GM23338 (cell line): Measurements from ENCODE around the gene LATS1. TPM values are rescaled to one million over a fixed set of nuclear protein-coding genes. Genes with fewer than 3 reads are reported as not detected.

Experiments used
- ATAC-seq: fragments of 200-7000 bp; cut with Tn5 transposase; 3 replicates; pipeline ENCODE4 v1.9.1; 2020
- DNase-seq: peaks from one replicate; pipeline ENCODE4 v3.0.0-alpha.2; 2015; ENCODE audit warnings: low spot score
- H2AFZ ChIP-seq: fragments of 200-600 bp; sonication (generic); 2 replicates; pipeline ENCODE4 v1.8.0; 2016; ENCODE audit warnings: antibody characterized with exemption, mild to moderate bottlenecking, moderate library complexity
- H3F3A ChIP-seq: fragments of 200-600 bp; sonication (generic); replicated peaks from 2 replicates; pipeline ENCODE4 v1.8.0; 2017; ENCODE audit warnings: antibody characterized with exemption, mixed run types, low read depth
- H3K27ac ChIP-seq: fragments of 200-600 bp; sonication (generic); 2 replicates; pipeline ENCODE4 v1.6.1; 2016; ENCODE audit warnings: low read depth
- H3K27me3 ChIP-seq: fragments of 200-600 bp; sonication (generic); 2 replicates; pipeline ENCODE4 v1.8.0; 2016; ENCODE audit warnings: mild to moderate bottlenecking, mixed run types, moderate library complexity; ENCODE audit not compliant: insufficient read depth
- H3K36me3 ChIP-seq: fragments of 200-600 bp; sonication (generic); 2 replicates; pipeline ENCODE4 v1.8.0; 2016; ENCODE audit warnings: mild to moderate bottlenecking; ENCODE audit not compliant: insufficient read depth
- H3K4me1 ChIP-seq: fragments of 200-600 bp; sonication (generic); 2 replicates; pipeline ENCODE4 v1.8.0; 2016; ENCODE audit warnings: mild to moderate bottlenecking, moderate library complexity; ENCODE audit not compliant: insufficient read depth
- H3K4me2 ChIP-seq: fragments of 200-600 bp; sonication (generic); 2 replicates; pipeline ENCODE4 v1.7.1; 2017; ENCODE audit warnings: mixed run types
- H3K4me3 ChIP-seq: fragments of 200-600 bp; sonication (generic); 2 replicates; pipeline ENCODE4 v1.6.1; 2016; ENCODE audit warnings: mixed run types
- H3K79me2 ChIP-seq: fragments of 200-600 bp; sonication (generic); replicated peaks from 2 replicates; pipeline ENCODE4 v1.8.0; 2017; ENCODE audit warnings: mild to moderate bottlenecking; ENCODE audit not compliant: insufficient read depth
- H3K9me2 ChIP-seq: fragments of 200-600 bp; sonication (generic); 2 replicates; pipeline ENCODE4 v1.8.0; 2017; ENCODE audit not compliant: insufficient read depth
- H4K20me1 ChIP-seq: fragments of 200-600 bp; sonication (generic); replicated peaks from 2 replicates; pipeline ENCODE4 v1.8.0; 2017; ENCODE audit warnings: mild to moderate bottlenecking; ENCODE audit not compliant: insufficient read depth
- H3K27ac Mint-ChIP-seq: 2 replicates; pipeline ENCODE4 v1.8.0; 2020; ENCODE audit warnings: inconsistent platforms, mild to moderate bottlenecking, moderate library complexity, mixed read lengths
- H3K27me3 Mint-ChIP-seq: 3 replicates; pipeline ENCODE4 v1.8.0; 2022; ENCODE audit warnings: low read depth, mild to moderate bottlenecking, moderate library complexity, mixed read lengths, inconsistent platforms; ENCODE audit not compliant: insufficient read depth, poor library complexity
- H3K36me3 Mint-ChIP-seq: 3 replicates; pipeline ENCODE4 v1.8.0; 2021; ENCODE audit warnings: low read depth, mild to moderate bottlenecking, inconsistent platforms, moderate library complexity, mixed read lengths
- H3K4me1 Mint-ChIP-seq: 3 replicates; pipeline ENCODE4 v1.8.0; 2020; ENCODE audit warnings: mild to moderate bottlenecking, inconsistent platforms, mixed read lengths
- H3K4me3 Mint-ChIP-seq: 3 replicates; pipeline ENCODE4 v1.8.0; 2021; ENCODE audit warnings: moderate library complexity, mild to moderate bottlenecking, inconsistent platforms, mixed read lengths
- H3K9me3 Mint-ChIP-seq: 3 replicates; pipeline ENCODE4 v1.8.0; 2020; ENCODE audit warnings: moderate library complexity, mild to moderate bottlenecking, inconsistent platforms, mixed read lengths
- CREB1 ChIP-seq: fragments of 250-450 bp; sonication (Bioruptor Pico); IDR thresholded peaks from 2 replicates; pipeline ENCODE4 v1.5.0; 2020; ENCODE audit warnings: low read depth, mild to moderate bottlenecking, moderate library complexity
- EZH2phosphoT487 ChIP-seq: fragments of 200-600 bp; sonication (generic); IDR thresholded peaks from one replicate; pipeline ENCODE4 v1.8.1; 2018; ENCODE audit warnings: antibody characterized with exemption; ENCODE audit not compliant: unreplicated experiment
- NANOG ChIP-seq: IDR thresholded peaks from 2 replicates; pipeline ENCODE4 v1.6.1; 2016; ENCODE audit warnings: antibody characterized with exemption, borderline replicate concordance
- STAT1 ChIP-seq: IDR thresholded peaks from one replicate; pipeline ENCODE4 v1.6.1; 2016; ENCODE audit warnings: antibody characterized with exemption; ENCODE audit not compliant: unreplicated experiment
- ZNF114 ChIP-seq: fragments of 250-450 bp; sonication (Bioruptor Pico); IDR thresholded peaks from 2 replicates; pipeline ENCODE4 v1.5.0; 2020; ENCODE audit warnings: mild to moderate bottlenecking, moderate library complexity
- ZNF331 ChIP-seq: fragments of 250-450 bp; sonication (Bioruptor Pico); IDR thresholded peaks from 2 replicates; pipeline ENCODE4 v1.5.0; 2020; ENCODE audit warnings: low read depth, mild to moderate bottlenecking, moderate library complexity
- ZNF462 ChIP-seq: fragments of 250-450 bp; sonication (Bioruptor Pico); IDR thresholded peaks from 2 replicates; pipeline ENCODE4 v1.5.0; 2020; ENCODE audit warnings: mild to moderate bottlenecking, moderate library complexity
- polyA plus RNA-seq: library from polyadenylated mRNA; unstranded; fragments of >200 nt; fragmentation: Nextera tagmentation; extraction: Ambion mirVana; gene quantifications from 2 replicates; pipeline ENCODE4 v1.2.1, GENCODE V29; 2016
- total RNA-seq: library from RNA; depleted of rRNA; stranded (reverse); fragments of >200 nt; shearing (Covaris generic); gene quantifications from 2 replicates; pipeline ENCODE4 v1.2.3, GENCODE V29; 2014
- TF ChIP-seq, protein P1 (sequence below): IDR thresholded peaks from 2 replicates; pipeline ENCODE4 v1.6.1; 2016; ENCODE audit warnings: antibody characterized with exemption
- TF ChIP-seq, protein P2 (sequence below), 2 experiments: fragments of 200-600 bp in 1 of 2; sonication (generic) in 1 of 2; conservative IDR thresholded peaks; 2 replicates each; pipeline versions ENCODE4 v1.5.1 to v1.6.1; 2016 to 2017; ENCODE audit warnings: antibody characterized with exemption in 2 of 2, low read depth in 2 of 2, mild to moderate bottlenecking in 2 of 2, moderate library complexity in 1 of 2

LATS1 gene
- total and polyA plus RNA-seq, 2 experiments from 2014 or later, result 7.5 to 18.8 TPM

DNA sequence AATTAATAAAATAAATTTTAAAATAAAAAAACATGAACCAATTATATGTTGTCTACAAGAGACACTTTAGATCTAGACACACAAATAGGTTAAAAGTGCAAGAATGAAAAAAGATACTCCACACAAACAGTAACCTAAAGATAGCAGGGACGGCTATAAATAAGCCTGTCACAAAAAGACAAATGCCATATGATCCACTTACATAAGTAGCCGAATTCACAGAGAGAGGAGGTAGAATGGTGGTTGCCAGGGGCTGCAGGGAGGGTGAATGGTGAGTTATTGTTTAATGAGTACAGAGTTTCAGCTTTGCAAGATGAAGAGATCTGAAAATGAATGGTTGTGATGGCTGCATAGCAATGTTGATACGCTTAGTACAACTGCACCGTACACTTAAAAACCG lies 102.1 kb downstream of the LATS1 start (continued):
- TF ChIP-seq, protein P1, sequence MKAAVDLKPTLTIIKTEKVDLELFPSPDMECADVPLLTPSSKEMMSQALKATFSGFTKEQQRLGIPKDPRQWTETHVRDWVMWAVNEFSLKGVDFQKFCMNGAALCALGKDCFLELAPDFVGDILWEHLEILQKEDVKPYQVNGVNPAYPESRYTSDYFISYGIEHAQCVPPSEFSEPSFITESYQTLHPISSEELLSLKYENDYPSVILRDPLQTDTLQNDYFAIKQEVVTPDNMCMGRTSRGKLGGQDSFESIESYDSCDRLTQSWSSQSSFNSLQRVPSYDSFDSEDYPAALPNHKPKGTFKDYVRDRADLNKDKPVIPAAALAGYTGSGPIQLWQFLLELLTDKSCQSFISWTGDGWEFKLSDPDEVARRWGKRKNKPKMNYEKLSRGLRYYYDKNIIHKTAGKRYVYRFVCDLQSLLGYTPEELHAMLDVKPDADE, result no peak
- TF ChIP-seq STAT1 (no peak), ZNF462 (CRISPR knock-in tag) (no peak), NANOG (no peak), ZNF114 (no peak), ZNF331 (CRISPR knock-in tag) (no peak)

DNA sequence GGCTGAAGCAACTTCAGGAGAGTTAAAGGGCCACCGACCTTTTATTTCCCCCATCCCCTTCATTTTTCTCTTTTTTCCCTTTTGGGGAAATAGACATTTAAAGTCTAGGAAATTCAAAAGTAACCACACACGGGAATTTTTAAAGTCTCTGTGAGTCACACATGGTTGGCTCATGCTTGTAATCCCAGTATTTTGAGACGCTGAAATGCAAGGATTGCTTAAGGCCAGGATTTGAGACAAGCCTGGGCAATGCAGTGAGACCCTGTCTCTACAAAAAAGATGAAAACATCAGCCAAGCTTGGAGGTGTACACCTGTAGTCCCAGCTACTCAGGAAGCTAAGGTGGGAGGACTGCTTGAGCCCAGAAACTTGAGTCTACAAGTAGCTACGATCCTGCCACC lies 103.6 kb downstream of the LATS1 start:
- Histone ChIP-seq H3K27ac (no peak overlapping the region), H3K4me2 (no peak overlapping the region), H3K27me3 (no peaks in the 10 kb centered on the region), H2AFZ (no peak overlapping the region), H3K4me1 (no peaks in the 10 kb centered on the region), H3K79me2 (no peaks in the 10 kb centered on the region), H3K4me3 (no peak overlapping the region), H3F3A (no peaks in the 10 kb centered on the region), H4K20me1 (peaks cover 4% of the 10 kb centered on the region), H3K9me2 (no peaks in the 10 kb centered on the region), H3K36me3 (no peaks in the 10 kb centered on the region)
- H3K4me3 Mint-ChIP-seq, result no peak overlapping the region
- no peak overlapping the region for H3K27ac Mint-ChIP-seq
- H3K9me3 Mint-ChIP-seq, result peaks cover 10% of the 10 kb centered on the region; the same call in 2 of the 3 replicates
- peaks cover 5% of the 10 kb centered on the region for H3K27me3 Mint-ChIP-seq
- DNase-seq (no peak), ATAC-seq (no peak)
- H3K4me1 Mint-ChIP-seq, result no peaks in the 10 kb centered on the region
- TF ChIP-seq NANOG, result no peak
- no peak for TF ChIP-seq CREB1 (CRISPR knock-in tag)
- TF ChIP-seq, protein P2, sequence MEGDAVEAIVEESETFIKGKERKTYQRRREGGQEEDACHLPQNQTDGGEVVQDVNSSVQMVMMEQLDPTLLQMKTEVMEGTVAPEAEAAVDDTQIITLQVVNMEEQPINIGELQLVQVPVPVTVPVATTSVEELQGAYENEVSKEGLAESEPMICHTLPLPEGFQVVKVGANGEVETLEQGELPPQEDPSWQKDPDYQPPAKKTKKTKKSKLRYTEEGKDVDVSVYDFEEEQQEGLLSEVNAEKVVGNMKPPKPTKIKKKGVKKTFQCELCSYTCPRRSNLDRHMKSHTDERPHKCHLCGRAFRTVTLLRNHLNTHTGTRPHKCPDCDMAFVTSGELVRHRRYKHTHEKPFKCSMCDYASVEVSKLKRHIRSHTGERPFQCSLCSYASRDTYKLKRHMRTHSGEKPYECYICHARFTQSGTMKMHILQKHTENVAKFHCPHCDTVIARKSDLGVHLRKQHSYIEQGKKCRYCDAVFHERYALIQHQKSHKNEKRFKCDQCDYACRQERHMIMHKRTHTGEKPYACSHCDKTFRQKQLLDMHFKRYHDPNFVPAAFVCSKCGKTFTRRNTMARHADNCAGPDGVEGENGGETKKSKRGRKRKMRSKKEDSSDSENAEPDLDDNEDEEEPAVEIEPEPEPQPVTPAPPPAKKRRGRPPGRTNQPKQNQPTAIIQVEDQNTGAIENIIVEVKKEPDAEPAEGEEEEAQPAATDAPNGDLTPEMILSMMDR (conservative IDR thresholded peaks at IDR 0.05; ENCODE audit: low read depth in 2 of 2), result no peak
- TF ChIP-seq EZH2phosphoT487, result no peak
- peaks cover 25% of the 10 kb centered on the region for H3K36me3 Mint-ChIP-seq
